ENCODE results near the gene CHD6.

DNA sequence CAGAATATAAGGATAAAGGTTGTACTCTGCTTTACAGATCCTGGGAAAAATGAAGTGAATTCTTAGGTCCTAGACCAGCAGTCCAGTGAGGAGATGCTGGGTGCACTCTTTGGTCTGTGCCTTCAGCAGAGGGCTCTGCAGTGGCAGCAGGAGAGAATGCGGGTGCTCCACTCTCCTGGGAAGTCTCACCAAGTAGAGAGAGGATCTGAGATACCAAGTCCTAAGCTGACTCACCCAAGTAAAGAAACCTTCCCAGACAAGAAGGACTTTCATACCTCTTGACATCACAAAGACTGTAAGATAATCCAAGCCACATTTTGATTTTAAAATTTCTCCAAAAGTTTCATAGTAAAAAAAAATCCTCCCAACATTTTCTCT, 134.6 kb downstream of the CHD6 start:
- TF ChIP-seq, protein P1, sequence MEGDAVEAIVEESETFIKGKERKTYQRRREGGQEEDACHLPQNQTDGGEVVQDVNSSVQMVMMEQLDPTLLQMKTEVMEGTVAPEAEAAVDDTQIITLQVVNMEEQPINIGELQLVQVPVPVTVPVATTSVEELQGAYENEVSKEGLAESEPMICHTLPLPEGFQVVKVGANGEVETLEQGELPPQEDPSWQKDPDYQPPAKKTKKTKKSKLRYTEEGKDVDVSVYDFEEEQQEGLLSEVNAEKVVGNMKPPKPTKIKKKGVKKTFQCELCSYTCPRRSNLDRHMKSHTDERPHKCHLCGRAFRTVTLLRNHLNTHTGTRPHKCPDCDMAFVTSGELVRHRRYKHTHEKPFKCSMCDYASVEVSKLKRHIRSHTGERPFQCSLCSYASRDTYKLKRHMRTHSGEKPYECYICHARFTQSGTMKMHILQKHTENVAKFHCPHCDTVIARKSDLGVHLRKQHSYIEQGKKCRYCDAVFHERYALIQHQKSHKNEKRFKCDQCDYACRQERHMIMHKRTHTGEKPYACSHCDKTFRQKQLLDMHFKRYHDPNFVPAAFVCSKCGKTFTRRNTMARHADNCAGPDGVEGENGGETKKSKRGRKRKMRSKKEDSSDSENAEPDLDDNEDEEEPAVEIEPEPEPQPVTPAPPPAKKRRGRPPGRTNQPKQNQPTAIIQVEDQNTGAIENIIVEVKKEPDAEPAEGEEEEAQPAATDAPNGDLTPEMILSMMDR (IDR thresholded peaks at IDR 0.05), result no peak
- no peak for TF ChIP-seq POLR2A (IDR thresholded peaks at IDR 0.05)
